HG03558 (cell line): Measurements from ENCODE around the gene USF2.

Experiments used
- ATAC-seq: cut with Tn5 transposase; IDR thresholded peaks from one replicate; pipeline ENCODE4 v1.9.1; 2021; ENCODE audit warnings: moderate number of reproducible peaks; ENCODE audit not compliant: unreplicated experiment; ENCODE audit errors: extremely low read depth

USF2 gene

DNA sequence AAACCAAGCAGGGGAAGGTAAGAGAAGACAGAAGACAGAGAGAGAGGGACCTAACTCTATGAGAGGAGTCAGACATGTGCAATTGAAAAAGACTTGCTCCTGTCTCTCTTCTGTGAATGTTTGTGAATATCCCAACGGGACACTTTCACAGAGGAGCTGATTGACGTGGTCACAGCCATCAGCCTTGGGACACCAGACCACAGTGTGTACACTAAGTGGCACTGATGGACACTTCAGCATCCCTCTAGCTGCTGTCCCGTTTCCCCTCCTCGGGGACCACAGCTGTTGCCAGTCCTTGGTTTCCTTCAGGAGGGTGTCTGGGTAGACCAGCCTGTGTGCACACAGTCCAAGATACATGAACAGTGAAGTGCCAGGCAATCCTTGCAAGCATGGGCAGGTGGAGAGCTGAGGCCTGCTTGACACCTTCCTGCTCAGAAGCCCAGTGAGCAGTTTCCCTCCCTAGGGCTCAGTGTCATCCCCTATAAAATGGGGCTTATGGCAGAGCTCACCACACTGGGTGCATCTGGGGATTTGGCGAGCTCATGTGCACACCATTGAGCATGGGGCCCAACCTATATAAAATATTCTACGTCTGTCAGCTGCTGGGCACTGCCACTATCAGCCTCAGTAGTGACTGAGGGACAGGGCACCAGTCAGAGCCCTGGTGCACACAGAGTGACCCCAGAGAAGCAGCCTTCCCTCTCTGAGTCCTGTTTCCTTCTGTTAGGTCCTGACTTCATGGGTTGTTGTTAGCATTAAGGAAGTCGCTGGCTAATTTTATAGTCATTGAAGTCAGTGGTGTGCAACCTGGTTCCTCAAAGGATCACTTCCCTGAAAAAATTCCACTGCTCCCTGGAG lies 4.3 kb upstream of the USF2 start:
- no peak for ATAC-seq

DNA sequence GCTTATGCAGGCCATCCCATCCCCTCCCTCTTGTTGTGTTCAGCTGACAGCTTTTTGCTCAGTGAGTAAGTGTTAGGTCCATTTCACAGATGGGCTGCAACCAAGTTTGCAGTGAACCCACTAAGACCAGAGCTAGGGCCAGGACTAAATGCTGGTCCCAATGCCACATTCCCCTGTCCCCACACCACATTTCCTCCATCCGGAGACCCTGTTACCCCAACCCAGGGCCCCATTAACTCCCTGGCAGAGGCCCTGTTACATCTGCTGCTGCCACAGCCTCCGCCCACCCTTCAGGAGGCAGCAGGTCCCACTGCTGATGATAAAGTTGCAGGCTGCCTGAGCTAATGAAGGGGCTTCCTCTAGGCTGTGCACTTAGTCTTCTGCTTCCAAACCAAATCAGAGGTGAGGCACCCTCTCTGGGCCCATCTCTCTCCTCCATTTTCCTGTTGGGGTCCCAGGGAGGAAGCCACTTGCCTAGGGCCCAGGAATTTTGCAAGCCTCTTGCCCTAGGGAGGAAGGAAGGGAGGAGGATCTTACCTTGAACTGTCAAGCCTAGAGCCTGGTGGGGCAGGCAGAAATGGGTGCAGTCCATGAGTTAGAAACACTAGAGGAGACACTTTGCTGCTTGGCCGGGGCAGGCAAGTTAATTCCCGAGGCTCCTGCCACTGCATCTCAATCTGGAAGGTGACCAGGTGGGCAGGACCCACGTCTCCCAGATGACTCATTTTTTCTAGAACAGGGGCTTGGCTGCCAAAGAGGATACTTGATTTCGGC lies 3.4 kb upstream of the USF2 start:
- ATAC-seq, result no peak

DNA sequence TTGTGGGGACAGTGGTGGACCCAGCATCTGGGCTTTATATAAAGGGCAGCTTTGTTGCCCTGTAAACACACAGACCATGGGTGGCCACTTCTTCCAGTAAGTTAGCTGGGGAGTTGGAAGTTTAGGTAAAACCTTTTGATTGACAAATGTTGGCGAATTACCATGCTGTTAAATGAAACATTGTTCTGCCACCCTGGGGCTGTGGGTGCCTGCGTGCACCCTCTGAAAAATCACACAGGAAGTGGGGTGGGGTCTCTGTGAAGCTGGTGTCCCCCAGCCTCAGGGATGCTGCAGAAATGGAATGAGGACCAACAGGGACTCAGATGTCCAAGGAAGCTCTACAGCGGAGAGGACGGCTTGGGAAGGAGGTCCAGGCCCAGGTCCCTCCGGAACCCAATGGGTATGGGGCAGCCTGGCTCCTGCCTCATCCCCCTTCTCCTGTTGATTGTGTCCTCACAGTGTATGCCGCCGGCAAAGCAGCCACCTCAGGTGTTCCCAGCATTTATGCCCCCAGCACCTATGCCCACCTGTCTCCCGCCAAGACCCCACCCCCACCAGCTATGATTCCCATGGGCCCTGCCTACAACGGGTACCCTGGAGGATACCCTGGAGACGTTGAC lies 2.8 kb upstream of the USF2 start:
- ATAC-seq, result no peak

DNA sequence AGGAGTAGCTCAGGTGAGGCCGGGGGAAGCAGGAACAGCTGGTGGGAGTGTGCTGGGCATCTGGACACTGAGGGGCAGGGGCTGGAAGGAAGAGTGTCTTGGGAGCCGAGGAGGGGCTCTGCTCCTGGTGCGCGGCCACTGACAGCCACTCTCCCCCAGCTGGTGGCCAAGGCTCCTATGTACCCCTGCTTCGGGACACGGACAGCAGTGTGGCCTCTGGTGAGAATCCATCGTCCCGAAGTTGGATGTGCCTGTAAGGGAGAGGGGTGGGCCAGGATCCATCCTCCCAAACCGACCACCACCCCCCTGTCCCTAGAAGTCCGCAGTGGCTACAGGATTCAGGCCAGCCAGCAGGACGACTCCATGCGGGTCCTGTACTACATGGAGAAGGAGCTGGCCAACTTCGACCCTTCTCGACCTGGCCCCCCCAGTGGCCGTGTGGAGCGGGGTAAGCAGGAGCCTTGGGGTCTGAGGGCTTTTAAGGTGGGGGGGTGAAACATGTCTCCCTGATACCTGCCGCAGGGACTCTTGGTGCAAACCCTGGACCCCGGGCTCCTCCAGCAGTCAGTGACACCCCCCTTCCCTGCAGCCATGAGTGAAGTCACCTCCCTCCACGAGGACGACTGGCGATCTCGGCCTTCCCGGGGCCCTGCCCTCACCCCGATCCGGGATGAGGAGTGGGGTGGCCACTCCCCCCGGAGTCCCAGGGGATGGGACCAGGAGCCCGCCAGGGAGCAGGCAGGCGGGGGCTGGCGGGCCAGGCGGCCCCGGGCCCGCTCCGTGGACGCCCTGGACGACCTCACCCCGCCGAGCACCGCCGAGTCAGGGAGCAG lies 2.0 kb upstream of the USF2 start:
- no peak for ATAC-seq

DNA sequence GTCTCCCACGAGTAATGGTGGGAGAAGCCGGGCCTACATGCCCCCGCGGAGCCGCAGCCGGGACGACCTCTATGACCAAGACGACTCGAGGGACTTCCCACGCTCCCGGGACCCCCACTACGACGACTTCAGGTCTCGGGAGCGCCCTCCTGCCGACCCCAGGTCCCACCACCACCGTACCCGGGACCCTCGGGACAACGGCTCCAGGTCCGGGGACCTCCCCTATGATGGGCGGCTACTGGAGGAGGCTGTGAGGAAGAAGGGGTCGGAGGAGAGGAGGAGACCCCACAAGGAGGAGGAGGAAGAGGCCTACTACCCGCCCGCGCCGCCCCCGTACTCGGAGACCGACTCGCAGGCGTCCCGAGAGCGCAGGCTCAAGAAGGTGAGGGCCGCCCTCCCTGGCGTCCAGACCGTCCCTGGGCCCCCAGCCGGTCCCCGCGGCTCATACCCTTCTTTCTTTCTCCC lies 1.4 kb upstream of the USF2 start:
- no peak for ATAC-seq

DNA sequence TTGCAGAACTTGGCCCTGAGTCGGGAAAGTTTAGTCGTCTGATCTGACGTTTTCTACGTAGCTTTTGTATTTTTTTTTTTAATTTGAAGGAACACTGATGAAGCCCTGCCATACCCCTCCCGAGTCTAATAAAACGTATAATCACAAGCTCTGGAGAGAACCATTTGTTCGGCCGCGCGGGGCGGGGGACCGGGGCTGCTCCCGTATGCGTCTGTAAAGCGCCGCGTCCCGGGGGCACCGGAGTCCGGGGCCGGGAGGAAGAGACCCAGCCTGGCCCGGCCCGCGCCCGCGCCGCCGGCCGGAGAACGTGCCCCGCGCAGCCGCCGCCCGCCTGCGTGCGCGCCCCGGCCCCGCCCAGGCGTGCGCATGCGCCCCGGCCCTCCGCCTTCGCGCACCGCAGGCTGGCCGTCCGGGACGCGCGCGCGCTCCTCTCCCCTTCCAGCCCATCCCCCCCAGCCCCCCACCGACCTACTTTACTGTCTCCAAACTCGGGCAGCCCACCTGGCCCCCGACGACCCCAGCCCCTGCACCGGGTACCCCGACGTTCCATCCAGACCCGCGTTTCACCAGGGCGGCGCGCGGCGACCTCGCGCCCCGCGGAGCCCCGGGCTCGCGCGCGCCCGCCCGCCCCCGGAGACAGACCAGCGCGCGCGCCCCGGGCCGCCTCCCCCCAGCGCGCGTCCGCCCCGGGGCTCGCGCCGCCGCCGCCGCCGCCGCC lies 785 bp upstream of the USF2 start:
- ATAC-seq, result peak; percentile 9

DNA sequence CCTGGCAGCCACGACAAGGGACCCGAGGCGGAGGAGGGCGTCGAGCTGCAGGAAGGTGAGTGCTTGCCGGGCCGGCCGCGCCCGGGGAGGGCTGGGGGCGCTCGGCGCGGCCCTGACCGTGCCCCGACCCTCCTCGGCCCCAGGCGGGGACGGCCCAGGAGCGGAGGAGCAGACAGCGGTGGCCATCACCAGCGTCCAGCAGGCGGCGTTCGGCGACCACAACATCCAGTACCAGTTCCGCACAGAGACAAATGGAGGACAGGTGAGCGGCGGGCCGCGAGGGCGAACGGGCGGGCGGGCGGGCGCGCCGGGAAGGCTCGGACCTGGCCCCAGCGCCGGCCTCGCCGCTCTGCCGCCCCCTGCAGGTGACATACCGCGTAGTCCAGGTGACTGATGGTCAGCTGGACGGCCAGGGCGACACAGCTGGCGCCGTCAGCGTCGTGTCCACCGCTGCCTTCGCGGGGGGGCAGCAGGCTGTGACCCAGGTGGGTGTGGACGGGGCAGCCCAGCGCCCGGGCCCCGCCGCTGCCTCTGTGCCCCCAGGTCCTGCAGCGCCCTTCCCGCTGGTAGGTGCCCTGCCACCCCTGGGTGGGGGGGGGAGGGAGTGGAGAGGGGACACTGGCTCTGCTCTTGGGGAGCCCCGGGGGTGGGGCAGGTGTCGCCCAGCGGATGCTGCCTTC lies 816 bp downstream of the USF2 start:
- peak; percentile 31 for ATAC-seq

DNA sequence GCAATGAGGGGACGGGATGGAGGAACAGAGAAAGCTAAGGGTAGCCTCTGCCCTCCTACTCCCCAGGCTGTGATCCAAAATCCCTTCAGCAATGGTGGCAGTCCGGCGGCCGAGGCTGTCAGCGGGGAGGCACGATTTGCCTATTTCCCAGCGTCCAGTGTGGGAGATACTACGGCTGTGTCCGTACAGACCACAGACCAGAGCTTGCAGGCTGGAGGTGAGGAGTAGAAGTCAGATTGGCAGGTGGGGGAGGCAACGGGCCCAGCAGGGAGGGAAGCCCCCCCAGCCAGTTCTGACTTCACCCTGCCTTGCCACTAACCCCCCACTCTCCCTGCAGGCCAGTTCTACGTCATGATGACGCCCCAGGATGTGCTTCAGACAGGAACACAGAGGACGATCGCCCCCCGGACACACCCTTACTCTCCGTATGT lies 1.6 kb downstream of the USF2 start:
- no peak for ATAC-seq

DNA sequence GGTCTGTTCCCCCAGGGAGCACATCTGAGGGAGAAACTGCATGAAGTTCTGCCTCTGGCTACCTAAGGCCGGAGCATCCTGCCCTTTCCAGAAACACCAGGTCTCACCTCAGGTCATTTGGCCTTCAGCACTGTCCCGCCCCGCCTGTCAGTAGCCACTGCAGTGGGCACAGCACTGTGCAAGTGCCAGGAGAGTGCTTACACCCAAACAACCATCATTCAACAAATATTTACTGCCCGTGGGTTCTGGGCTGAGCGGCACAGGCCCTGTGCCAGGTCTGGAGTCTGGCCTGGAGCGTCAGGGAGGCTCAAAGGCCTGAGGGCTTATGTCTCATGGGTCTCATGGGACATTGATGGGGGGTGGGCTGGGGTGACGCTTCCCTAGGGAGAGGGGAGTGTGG lies 2.8 kb downstream of the USF2 start:
- no peak for ATAC-seq

DNA sequence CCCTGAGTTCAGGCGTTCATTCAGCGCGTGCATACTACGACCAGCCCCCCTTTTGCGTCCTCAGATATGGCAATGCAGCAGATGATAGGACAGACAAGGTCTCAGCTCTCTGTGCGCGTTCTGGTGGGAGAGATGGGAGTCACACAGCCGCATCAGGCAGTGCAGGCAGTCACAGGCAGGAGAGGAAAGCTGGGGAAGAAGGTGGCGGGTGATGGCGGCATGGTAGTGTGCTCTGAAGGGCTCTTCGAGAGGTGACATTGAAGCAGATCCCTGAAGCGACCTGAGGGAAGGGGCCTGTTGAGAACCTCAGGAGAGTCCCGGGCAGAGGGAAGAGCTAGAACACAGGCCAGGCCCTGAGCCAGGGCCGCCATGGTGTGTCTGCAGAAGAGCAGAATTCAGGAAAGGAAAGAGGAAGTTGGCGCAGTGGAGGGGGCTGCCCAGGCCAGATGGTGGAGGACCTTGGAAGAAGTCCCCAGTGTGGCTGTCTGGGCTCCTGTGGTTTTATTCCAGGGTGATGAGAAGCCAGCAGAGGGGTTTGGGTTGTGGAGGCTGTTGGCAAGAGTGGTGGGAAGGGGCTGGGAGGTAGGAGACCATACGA lies 3.5 kb downstream of the USF2 start:
- no peak for ATAC-seq

DNA sequence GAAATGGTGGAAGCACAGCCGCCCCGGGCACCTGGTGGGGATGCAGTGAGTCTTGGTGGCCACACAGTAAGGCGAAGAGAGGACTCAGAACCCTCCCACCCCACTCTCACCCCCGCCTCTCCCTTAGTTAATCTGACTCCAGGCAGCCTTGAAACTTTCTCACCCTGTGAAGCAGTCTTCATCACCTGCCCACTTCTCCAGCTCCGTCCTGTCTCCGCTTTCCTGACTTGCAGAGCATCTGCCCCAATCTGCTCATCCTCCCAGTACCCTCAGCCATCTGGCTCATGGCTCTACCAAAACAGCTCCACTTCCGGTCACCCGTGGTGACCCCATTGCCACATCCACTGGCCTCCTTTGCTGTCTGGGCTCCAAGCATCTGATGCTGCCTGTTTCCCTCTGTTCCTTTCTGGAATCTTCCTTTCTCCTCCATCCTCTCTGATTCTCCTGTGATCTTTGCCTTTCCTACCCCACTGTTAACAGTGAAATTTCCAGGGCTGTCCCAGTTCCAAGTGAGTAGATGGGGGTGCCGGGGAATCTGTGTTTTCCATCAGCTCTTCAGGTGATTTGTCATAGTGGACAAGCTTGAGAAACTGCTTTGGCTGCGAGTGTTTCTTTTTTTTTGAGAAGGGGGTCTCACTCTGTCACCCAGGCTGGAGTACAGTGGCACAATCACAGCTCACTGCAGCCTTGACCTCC lies 4.3 kb downstream of the USF2 start:
- ATAC-seq, result no peak

DNA sequence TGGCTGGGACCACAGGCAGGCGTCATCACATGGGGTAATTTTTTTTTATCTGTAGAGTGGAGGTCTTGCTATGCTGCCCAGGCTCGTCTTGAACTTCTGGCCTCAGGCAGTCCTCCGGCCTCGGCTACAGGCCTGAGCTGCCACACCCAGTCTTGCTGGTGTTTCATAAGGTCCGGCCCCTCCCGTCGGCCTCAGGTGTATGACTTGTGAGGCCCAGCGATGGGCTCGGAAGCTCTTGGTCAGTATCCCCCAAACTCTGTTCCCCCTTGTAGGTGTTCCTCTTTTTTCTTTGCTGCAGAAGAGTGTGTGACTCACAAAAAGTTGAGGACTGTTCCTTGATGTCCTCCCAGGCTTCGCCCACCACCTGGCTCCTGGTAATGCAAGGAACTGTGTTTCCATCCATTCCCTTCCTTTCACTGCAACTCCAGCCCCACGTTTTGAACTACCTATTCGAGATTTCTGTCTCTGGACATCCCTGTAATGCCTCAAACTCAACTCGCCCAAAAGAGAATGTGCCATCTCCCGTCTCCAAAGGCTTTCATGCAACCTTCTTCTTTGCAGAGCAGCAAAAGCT lies 5.0 kb downstream of the USF2 start:
- ATAC-seq, result no peak

DNA sequence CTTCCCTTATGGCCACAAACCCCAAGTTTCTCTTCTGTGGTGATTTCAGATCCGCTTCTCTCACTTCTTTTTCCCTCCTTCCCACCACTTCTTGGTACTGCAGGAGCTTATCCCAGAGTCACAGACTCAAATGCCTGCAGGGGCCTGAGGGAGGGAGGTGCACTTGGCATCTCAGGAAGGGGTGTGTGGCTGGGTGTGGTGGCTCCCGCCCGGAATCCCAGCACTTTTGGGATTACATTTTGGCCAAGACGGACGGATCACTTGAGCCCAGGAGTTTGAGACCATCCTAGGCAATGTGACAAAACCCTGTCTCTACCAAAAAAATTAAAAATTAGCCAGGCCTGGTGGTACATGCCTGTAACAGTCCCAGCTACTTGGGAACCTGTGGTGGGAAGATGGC lies 5.6 kb downstream of the USF2 start:
- no peak for ATAC-seq

DNA sequence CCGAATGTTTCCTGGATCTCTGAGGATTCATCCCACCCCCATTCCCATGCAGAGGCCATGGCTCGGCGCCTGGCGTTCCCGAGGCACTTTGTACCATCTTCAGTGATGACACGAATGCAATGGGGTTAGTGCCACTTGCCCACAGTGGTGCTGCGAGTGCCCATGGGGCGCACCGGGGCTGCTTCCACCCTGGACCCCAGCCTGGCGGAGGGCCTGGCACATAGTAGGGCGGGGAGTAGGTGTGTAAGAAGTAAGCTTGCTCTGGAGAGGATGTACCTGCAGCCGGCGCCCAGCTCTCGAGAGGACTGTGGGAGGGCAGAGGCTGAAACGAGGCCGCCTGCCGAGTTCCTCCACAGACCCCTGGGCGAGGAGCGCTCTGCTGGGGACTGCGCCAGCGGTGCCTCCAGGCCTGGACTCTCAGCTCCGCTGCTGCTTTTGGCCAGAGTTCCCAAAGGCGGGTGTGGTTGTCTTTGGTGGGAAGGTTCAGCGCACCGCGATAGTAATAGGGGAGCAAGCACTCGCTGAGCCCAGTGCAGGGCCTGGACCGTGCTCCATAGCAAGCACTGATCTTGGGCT lies 8.0 kb downstream of the USF2 start:
- no peak for ATAC-seq

DNA sequence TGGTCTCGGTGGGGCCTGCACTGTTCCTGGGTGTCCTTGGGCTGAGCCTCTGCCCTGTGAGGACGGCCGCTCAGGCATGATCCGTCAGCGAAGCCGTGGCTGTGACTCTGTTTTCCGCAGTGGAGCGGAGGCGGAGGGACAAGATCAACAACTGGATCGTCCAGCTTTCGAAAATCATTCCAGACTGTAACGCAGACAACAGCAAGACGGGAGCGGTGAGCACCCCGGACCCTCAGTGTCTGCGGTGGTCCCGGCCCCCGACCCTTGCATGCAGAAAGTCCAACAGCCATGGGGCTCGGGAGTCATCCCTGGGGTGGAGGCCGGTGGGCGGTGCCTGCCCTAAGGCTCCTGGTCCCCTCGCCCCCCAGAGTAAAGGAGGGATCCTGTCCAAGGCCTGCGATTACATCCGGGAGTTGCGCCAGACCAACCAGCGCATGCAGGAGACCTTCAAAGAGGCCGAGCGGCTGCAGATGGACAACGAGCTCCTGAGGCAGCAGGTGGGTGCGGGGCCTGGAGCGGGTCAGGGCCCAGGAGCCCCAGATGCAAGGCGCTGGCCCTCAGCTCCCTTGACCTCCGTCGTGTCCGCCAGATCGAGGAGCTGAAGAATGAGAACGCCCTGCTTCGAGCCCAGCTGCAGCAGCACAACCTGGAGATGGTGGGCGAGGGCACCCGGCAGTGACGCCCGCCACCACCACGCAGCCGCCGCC lies 10.0 kb downstream of the USF2 start:
- ATAC-seq, result no peak

DNA sequence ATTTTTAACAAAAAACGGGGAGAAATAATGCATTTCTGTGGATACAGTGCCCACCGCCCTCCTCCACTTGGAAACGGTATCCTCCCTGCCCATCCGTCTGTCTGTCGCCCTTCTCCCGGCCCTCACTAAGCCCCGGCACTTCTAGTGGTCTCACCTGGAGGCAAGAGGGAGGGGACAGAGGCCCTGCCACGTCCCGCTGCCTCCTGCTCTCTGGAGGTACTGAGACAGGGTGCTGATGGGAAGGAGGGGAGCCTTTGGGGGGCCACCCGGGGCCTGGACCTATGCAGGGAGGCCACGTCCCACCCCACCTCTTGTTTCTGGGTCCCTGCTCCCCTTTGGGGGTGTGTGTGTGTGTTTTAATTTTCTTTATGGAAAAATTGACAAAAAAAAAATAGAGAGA lies 10.6 kb downstream of the USF2 start:
- ATAC-seq, result no peak
